ENCODE results near the gene PKP2. TPM values are rescaled to one million over a fixed set of nuclear protein-coding genes. Genes with fewer than 3 reads are reported as not detected.
"Not testable (repeated sequence)": the region's sequence is repeated elsewhere in the genome, so short reads cannot be mapped to it uniquely, and the experiment has no call there.

Gene PKP2
- total RNA-seq, 4 donors from 2014 or later: 3.9 to 24.8 (median 14.7) TPM

DNA sequence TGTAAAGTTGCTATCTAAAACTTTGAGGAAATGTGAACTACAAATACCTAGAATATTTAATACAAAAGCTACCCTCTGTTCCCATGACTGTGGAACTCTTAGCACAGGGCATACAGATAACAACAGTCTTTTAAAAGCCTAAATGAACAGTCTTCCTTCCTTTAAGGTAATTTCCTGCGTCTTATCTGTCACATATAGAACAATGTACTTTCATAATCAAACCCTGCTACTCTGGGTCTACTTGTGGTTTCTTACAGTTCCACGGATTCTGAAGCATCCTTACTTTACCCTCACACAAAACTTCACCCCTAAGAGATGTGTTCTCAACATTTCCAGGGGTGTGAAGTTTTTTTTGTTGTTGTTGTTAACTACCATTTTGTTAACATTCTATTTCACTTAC is 5.1 kb downstream of the PKP2 start:
- TF ChIP-seq, protein P1, sequence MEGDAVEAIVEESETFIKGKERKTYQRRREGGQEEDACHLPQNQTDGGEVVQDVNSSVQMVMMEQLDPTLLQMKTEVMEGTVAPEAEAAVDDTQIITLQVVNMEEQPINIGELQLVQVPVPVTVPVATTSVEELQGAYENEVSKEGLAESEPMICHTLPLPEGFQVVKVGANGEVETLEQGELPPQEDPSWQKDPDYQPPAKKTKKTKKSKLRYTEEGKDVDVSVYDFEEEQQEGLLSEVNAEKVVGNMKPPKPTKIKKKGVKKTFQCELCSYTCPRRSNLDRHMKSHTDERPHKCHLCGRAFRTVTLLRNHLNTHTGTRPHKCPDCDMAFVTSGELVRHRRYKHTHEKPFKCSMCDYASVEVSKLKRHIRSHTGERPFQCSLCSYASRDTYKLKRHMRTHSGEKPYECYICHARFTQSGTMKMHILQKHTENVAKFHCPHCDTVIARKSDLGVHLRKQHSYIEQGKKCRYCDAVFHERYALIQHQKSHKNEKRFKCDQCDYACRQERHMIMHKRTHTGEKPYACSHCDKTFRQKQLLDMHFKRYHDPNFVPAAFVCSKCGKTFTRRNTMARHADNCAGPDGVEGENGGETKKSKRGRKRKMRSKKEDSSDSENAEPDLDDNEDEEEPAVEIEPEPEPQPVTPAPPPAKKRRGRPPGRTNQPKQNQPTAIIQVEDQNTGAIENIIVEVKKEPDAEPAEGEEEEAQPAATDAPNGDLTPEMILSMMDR (IDR thresholded peaks at IDR 0.05): no peak
- ATAC-seq (ENCODE audit: low FRiP score): no peak
- DNase-seq (ENCODE audit: low spot score): no peak

DNA sequence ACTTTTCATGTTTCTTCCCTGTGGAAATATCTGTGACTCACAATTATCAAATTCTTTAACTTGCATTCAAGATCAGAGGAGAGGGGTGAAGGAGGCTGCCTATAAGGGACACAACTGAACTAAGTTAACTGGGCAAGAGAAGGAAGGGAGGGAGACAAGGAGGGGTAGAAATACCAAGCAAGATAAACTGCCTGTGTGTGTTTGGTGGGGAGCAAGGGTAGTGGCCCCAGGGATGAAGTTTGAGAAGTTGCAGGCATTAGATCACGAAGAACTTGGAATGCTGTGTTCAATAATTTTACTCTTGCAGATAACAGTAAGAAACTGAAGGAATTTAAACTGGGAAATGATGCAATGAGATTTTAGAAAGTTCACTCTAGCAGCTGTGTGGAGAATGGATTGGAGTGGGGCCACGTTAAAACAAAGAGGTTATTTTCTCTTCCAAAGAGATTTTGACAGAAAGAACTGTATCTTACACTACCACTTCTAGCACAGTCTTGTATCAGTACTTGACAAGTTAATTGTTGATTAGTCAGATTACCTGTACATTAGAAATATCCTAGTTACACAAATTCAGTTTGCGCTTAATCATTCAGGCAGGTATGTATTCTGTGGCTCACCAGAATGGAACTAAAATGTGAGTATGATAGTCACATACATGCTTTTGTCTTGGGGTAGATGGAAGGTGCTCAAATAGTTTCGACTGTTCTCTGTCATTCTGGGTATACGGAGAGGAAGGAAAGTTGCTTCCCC is 7.4 kb downstream of the PKP2 start:
- ATAC-seq (ENCODE audit: low FRiP score) (peak; percentile 57), DNase-seq (ENCODE audit: low spot score) (no peak)
- TF ChIP-seq, protein P1 (IDR thresholded peaks at IDR 0.05): no peak

DNA sequence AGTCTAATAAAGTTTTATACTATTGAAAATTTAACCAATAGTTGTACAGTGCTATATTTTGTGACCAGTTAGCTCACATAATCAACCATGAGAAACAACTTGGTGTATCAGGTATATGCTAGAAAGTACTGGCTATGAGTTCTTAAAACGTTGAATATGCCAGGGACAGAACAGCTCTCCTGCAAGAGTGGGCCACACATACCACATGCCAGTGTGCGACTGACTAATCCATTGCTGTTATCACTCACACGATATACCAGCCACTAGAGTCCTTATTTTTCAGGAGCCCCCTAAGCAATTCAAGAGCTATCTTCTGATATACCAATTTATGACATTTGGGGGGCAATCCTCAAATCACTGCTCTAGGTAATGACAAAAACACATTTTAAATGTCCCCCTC is 9.5 kb downstream of the PKP2 start:
- TF ChIP-seq, protein P1 (IDR thresholded peaks at IDR 0.05): no peak
- DNase-seq (ENCODE audit: low spot score) (no peak), ATAC-seq (ENCODE audit: low FRiP score) (no peak)

DNA sequence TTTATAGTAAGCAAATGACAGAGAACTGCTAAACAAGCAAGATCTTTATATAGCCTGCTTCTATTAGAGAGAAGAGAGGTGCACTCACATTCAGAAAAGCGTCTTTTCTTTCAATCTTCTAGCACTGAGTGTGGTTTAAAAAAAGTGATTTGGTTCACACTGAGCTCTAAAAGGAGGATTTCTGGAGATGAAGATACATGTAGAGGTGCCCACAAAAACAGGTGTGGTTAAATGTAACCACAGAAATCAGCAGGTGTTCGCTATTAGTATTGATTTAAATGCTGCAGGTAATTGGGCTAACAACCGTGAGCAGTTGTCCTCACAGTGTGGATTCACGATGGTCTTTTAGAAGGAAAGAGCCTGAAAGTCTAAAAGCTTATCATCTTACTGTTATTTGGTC is 10.7 kb downstream of the PKP2 start:
- TF ChIP-seq, protein P1 (IDR thresholded peaks at IDR 0.05): no peak
- no peak for DNase-seq (ENCODE audit: low spot score)

DNA sequence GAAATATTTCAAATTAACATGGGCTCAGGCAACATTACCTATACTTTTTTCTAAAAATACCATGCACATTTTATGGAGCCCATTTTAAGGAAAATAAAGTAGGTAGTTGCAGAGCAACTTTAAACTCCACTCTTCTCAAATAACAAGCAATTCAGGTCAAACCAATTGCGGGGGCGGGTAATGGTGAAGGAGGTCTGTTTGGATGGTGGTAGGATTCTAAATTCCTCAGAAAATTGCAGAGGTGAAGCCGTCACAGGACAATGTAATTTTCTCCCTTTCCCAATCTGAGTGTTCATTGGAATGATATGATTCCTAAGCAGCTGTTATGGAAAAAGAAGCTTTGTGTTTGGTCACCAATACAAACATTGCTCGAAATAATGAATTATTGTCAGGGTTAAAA is 11.6 kb downstream of the PKP2 start:
- TF ChIP-seq, protein P1 (IDR thresholded peaks at IDR 0.05): no peak
- ATAC-seq (ENCODE audit: low FRiP score) (no peak), DNase-seq (ENCODE audit: low spot score) (no peak)

More for the DNA sequence above, 10.7 kb downstream of the PKP2 start:
- no peak for ATAC-seq (ENCODE audit: low FRiP score)

DNA sequence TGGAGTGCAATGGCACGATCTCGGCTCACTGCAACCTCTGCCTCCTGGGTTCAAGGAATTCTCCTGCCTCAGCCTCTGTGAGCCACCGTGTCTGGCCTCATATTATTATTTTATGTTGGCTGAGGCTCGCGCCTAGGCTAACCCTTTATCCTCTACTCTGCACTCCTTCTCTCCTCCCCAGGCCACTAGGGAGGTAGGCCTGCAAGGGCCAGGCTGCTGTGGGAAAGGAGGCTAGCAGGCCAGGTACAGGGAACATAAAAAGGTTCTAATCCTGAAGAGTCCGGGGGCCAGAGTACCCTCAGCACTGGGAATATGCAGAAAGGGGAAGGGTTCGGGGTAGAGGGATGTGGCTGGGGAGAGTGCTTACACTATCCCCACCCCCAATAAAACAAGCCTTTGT is 14.9 kb downstream of the PKP2 start:
- TF ChIP-seq, protein P1 (IDR thresholded peaks at IDR 0.05): no peak
- ATAC-seq (ENCODE audit: low FRiP score): no peak

DNA sequence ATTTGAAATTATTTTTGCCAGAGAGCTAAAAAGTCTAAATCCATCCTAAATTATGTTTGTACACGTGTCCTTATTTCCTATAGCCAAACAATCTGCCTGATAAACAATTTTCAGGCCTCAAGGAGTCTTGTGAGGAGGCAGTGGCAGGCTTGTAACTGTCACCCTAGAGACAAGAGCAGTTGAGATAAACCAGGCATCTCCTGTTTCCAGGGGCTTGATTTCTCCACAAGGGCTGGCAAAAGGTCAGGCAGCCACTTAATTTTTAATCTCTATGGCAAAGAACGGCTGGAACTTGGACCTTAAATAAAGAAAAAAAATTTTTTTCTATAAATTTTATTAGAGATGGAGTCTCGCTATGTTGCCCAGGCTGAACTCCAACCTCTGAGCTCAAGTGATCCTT is 15.5 kb downstream of the PKP2 start:
- no peak for ATAC-seq (ENCODE audit: low FRiP score)
- TF ChIP-seq, protein P1 (IDR thresholded peaks at IDR 0.05): no peak

More for the DNA sequence above, 14.9 kb downstream of the PKP2 start:
- DNase-seq (ENCODE audit: low spot score): no peak

DNA sequence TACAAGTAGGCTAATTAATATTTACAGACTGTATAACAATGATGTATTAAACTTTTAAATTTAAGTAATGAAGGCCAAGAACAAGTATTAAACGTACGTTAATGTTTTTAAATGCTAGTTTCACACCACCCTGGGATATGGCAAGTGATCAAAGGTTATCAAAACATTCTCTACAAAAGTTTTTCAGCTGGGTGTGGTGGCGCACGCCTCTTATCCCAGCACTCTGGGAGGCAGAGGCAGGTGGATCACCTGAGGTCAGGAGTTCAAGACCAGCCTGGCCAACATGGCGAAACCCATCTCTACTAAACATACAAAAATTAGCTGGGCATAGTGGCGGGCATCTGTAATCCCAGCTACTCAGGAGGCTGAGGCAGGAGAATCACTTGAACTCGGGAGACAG is 17.5 kb downstream of the PKP2 start:
- not testable (repeated sequence) for ATAC-seq (ENCODE audit: low FRiP score); DNase-seq (ENCODE audit: low spot score)

More for the DNA sequence above, 15.5 kb downstream of the PKP2 start:
- DNase-seq (ENCODE audit: low spot score): no peak
